ENCODE data around the gene KDM8. TPM values are rescaled to one million over a fixed set of nuclear protein-coding genes. Genes with fewer than 3 reads are reported as not detected.
A peak's percentile ranks its signal among the peaks of the same experiment; 100 is the strongest.

KDM8 gene
- total RNA-seq, 4 donors from 2014 or later, result 4.4 to 14.2 (median 9.2) TPM

GRCh38 chr16:27226476-27226875 is 23.1 kb downstream of the KDM8 start:
- Histone ChIP-seq H3K4me3 (peak overlapping the region in 1 of 4 donors; percentile 19), H3K36me3 (peaks cover 0 to 4% (median 0%) of the 10 kb centered on the region in 4 donors), H3K27me3 (no peaks in the 10 kb centered on the region), H3K9me3 (no peaks in the 10 kb centered on the region), H3K4me1 (peaks cover 15 to 54% (median 44%) of the 10 kb centered on the region in 4 donors), H3K27ac (peak overlapping the region; percentile 75 to 87 (median 83))
- intact Hi-C loops (cut with DNase I; ENCODE audit: low total_unique reads), result no loop called here
- no peak for DNase-seq
- TF ChIP-seq POLR2A (IDR thresholded peaks at IDR 0.05) (no peak), POLR2AphosphoS5 (IDR thresholded peaks at IDR 0.05) (no peak), CTCF (IDR thresholded peaks at IDR 0.05) (no peak), EP300 (IDR thresholded peaks at IDR 0.05; ENCODE audit: low read depth) (no peak)
- in situ Hi-C loops (cut with MboI; ENCODE audit: low pct_ligation_motif_present in 1 of 4, low pct_unique_long_range_greater_than_20kb in 1 of 4, low sequenced_read_pairs in 3 of 4), result loop anchor here in 2 of 4 donors (25.0 kb wide), 1 partner anchor 111 kb away; no protein-coding TSS in a partner anchor
- 67 to 80% methylated on average over 1 to 20 of the region's 20 CpGs for WGBS, 2 donors (ENCODE audit: low coverage in 1 of 2)

GRCh38 chr16:27226976-27227705 is 23.8 kb downstream of the KDM8 start:
- peak overlapping the region; percentile 75 to 87 (median 83) for H3K27ac ChIP-seq

GRCh38 chr16:27228045-27228444 is 24.7 kb downstream of the KDM8 start:
- Histone ChIP-seq H3K4me1 (peaks cover 26 to 65% (median 52%) of the 10 kb centered on the region in 4 donors), H3K36me3 (peaks cover 0 to 4% (median 0%) of the 10 kb centered on the region in 4 donors), H3K27ac (no peak overlapping the region), H3K27me3 (no peaks in the 10 kb centered on the region), H3K4me3 (no peak overlapping the region), H3K9me3 (no peaks in the 10 kb centered on the region)
- WGBS, 2 donors (ENCODE audit: low coverage in 1 of 2), result 85% methylated on average over 12 of the region's 12 CpGs; no CpG with 5 or more reads in 1 of the 2 donors
- no peak for DNase-seq
- in situ Hi-C loops (cut with MboI; ENCODE audit: low pct_ligation_motif_present in 1 of 4, low pct_unique_long_range_greater_than_20kb in 1 of 4, low sequenced_read_pairs in 3 of 4), result loop anchor here in 2 of 4 donors (25.0 kb wide), 1 partner anchor 109 kb away; no protein-coding TSS in a partner anchor
- no peak for TF ChIP-seq EP300 (IDR thresholded peaks at IDR 0.05; ENCODE audit: low read depth)
- TF ChIP-seq POLR2A (IDR thresholded peaks at IDR 0.05), result no peak
- no peak for TF ChIP-seq POLR2AphosphoS5 (IDR thresholded peaks at IDR 0.05)
- no peak for TF ChIP-seq CTCF (IDR thresholded peaks at IDR 0.05)
- intact Hi-C loops (cut with DNase I; ENCODE audit: low total_unique reads), result no loop called here

More at GRCh38 chr16:27226976-27227705, 23.8 kb downstream of the KDM8 start:
- 85 to 91% methylated on average over 5 to 16 of the region's 16 CpGs for WGBS, 2 donors (ENCODE audit: low coverage in 1 of 2)
- H3K4me1 ChIP-seq, result peaks cover 22 to 61% (median 50%) of the 10 kb centered on the region in 4 donors
- TF ChIP-seq POLR2A (IDR thresholded peaks at IDR 0.05), result no peak
- TF ChIP-seq EP300 (IDR thresholded peaks at IDR 0.05; ENCODE audit: low read depth), result no peak
- TF ChIP-seq CTCF (IDR thresholded peaks at IDR 0.05), result no peak
- TF ChIP-seq POLR2AphosphoS5 (IDR thresholded peaks at IDR 0.05), result no peak
- in situ Hi-C loops (cut with MboI; ENCODE audit: low pct_ligation_motif_present in 1 of 4, low pct_unique_long_range_greater_than_20kb in 1 of 4, low sequenced_read_pairs in 3 of 4), result loop anchor here in 2 of 4 donors (25.0 kb wide), 1 partner anchor 110 kb away; no protein-coding TSS in a partner anchor
- intact Hi-C loops (cut with DNase I; ENCODE audit: low total_unique reads), result no loop called here
- peak overlapping the region in 1 of 4 donors; percentile 19 for H3K4me3 ChIP-seq
- H3K9me3 ChIP-seq, result no peaks in the 10 kb centered on the region
- no peak for DNase-seq
- H3K36me3 ChIP-seq, result peaks cover 0 to 4% (median 0%) of the 10 kb centered on the region in 4 donors
- no peaks in the 10 kb centered on the region for H3K27me3 ChIP-seq

Measured in transverse colon (tissue), 4 donors.